AG10803 (cell line): ENCODE data around the gene CCDC154.
A peak's percentile ranks its signal among the peaks of the same experiment; 100 is the strongest.

Experiments used
- DNase-seq: peaks from one replicate; pipeline ENCODE4 v3.0.0; 2010; ENCODE audit warnings: low read depth
- H3K4me3 ChIP-seq: 2 replicates; pipeline ENCODE4 v1.5.1; 2011; ENCODE audit warnings: mild to moderate bottlenecking, low read length, control low read depth
- CTCF ChIP-seq: conservative IDR thresholded peaks from 2 replicates; pipeline ENCODE4 v1.5.1; 2011; ENCODE audit warnings: mild to moderate bottlenecking, low read length, control low read depth, inconsistent platforms

CCDC154 gene

DNA sequence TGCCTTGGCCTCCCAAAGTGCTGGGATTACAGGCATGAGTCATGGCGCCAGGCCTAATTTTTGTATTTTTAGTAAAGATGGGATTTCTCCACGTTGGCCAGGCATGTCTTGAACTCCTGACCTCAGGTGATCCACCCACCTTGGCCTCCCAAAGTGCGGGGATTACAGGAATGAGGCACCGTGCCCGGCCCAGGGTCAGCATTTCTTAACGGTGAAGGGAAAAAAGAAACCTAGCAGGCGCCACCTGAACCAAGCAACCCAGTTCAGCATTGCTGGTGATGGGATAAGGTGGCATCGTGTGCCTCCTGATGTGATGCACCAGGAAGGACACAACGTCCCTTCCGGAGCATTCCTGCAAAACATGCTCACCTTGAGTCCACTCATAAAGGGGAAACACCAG lies 32.7 kb upstream of the CCDC154 start:
- DNase-seq = no peak
- no peak for TF ChIP-seq CTCF
- H3K4me3 ChIP-seq = no peak overlapping the region

DNA sequence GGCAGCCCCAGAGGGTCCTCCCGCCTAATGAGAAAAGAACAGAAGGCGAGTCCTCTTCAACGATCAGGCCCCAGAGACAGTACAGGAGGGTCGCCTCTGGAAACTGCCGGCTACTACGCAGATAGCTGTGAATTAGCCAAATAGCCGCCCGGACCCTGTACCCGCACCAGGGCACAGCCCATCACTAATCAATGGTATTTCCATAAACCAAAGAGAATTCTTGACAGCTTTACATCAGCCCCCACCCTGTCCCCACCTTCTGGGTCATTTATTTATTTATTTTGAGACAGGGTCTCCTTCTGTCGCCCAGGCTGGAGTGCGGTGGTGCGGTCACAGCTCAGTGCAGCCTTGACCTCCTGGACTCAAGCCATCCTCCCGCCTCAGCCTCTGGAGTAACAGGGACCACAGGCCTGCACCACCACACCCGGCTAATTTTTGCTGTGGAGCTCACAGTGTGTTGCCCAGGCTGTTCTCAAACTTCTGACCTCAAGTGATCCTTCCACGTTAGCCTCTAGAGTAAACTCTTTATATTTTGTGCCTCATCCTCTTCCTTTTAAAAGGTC lies 31.3 kb upstream of the CCDC154 start:
- TF ChIP-seq CTCF = no peak
- DNase-seq = no peak
- H3K4me3 ChIP-seq = peak overlapping the region; percentile 63

GRCh38 chr16:1474796-1475551 lies 30.6 kb upstream of the CCDC154 start, which contains the start of gene CLCN7:
Gene CLCN7, minus strand, starts transcription at chr16:1475028. Its CDS starts 54 bp downstream, at chr16:1474974.
- peak; percentile 84 for DNase-seq
- TF ChIP-seq CTCF = no peak
- H3K4me3 ChIP-seq = peak within 1 kb of the TSS; percentile 63

DNA sequence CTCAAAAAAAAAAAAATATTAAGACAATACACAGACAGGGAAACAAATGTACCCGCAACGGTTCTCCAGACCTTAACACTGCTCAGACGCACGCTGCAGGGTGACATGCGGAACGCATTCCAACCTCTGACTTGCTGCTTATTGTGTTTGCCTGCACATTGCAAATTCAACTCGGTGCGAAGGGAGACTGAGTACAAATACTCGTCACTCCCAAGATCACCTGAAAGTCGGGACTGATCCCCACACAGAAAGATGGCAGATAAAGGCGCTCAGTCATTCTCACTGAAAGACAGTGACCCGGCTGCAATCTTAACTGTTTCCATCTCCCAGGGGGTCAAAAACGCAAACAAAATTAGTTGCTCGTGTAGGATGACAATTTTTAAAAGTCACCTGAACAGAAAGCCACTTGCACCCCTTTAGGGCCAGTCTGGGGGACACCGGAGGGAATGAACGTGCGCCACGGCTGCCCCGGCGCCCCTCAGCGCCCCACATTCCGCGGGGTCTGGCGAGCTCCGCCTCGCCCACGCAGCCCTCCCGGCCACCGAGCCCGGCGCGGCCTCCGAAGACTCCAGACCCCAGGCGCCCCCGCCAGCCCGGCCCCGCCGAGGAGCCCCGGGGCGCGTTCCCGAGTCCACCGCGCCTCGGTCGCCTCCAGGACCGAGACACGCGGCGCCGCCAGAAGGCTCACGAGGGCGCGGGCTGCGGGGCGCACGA lies 29.9 kb upstream of the CCDC154 start:
- no peak for TF ChIP-seq CTCF
- DNase-seq = peak; percentile 29
- H3K4me3 ChIP-seq = peak overlapping the region; percentile 63

DNA sequence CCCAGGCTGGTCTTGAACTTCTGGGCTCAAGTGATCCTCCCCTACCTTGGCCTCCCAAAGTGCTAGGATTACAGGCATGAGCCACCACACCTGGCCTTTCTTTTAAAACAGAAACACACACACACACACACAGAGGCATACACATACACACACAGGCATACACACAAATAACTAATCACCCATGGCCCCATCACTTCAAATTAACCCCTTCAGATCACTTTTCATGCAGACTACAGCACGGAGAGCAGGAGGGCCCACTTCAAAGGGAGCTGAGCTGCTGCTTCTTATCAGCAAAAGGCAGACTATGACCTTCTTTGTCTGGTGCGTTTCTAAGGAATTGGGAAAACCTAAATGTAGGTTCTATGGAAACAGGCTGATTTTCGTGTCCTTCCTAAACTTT lies 28.6 kb upstream of the CCDC154 start:
- TF ChIP-seq CTCF = no peak
- no peak for DNase-seq
- H3K4me3 ChIP-seq = no peak overlapping the region

- no peak for TF ChIP-seq CTCF
- DNase-seq = no peak
- H3K4me3 ChIP-seq = no peak overlapping the region
These were observed 27.3 kb upstream of the CCDC154 start for GRCh38 chr16:1471569-1472194.
